NCI-H226 (cell line): Measurements from ENCODE around the gene TFB2M.

Experiments used
- DNase-seq: peaks from one replicate; pipeline ENCODE4 v3.0.0-alpha.2; 2015

The TFB2M gene

GRCh38 chr1:246512635-246513034, 53.4 kb downstream of the TFB2M start:
- no peak for DNase-seq

- no peak for DNase-seq
These were observed 53.8 kb downstream of the TFB2M start for GRCh38 chr1:246512230-246512629.

GRCh38 chr1:246511203-246511602, 54.9 kb downstream of the TFB2M start:
- no peak for DNase-seq

- no peak for DNase-seq
These were observed 55.7 kb downstream of the TFB2M start for GRCh38 chr1:246510147-246511030.

- no peak for DNase-seq
These were observed 57.0 kb downstream of the TFB2M start for GRCh38 chr1:246508897-246509688.

GRCh38 chr1:246506674-246507481, 59.2 kb downstream of the TFB2M start, which contains the start of gene SMYD3:
TSS of gene SMYD3 (minus strand) at chr1:246507279.
- peak; percentile 70 for DNase-seq

- DNase-seq: no peak
These were observed 59.7 kb downstream of the TFB2M start for GRCh38 chr1:246506367-246506673.

- peak; percentile 35 for DNase-seq
These were observed 62.7 kb downstream of the TFB2M start for GRCh38 chr1:246503341-246503740.

- peak; percentile 37 for DNase-seq
These were observed 68.6 kb downstream of the TFB2M start for GRCh38 chr1:246497331-246497915.

GRCh38 chr1:246492611-246493245, 73.3 kb downstream of the TFB2M start:
- peak; percentile 53 for DNase-seq

- no peak for DNase-seq
These were observed 74.5 kb downstream of the TFB2M start for GRCh38 chr1:246491551-246492053.
